Endothelial cell of umbilical vein (primary cell): Measurements from ENCODE around the gene HOXB6. TPM values are rescaled to one million over a fixed set of nuclear protein-coding genes. Genes with fewer than 3 reads are reported as not detected.

Experiments used
- BruUV-seq: library from RNA; stranded (reverse); fragments of 400-500 nt; replicated peaks from 2 replicates; lab custom pipeline; 2021; lab: Mats Ljungman, UMichigan
- CTCF ChIA-PET: fragments of 300-600, 350-600 bp; sonication (Branson Sonifier 250); formaldehyde crosslinking; loops from one replicate; lab custom pipeline; 2021; ENCODE audit warnings: antibody characterized with exemption, inconsistent platforms; lab: Charles Lee
- POLR2A ChIA-PET: fragments of 300-600, 350-600 bp; sonication (Branson Sonifier 250); formaldehyde crosslinking; loops from one replicate; lab custom pipeline; 2021; ENCODE audit warnings: antibody characterized with exemption, inconsistent platforms; lab: Charles Lee
- DNase-seq: peaks from one replicate; pipeline ENCODE4 v3.0.0-alpha.2; 2011; ENCODE audit warnings: low read depth, low spot score
- FAIRE-seq: peaks from 2 replicates; lab custom pipeline; 2011; peaks lifted over from hg19 to GRCh38; lab: Jason Lieb, UNC
- H2AFZ ChIP-seq: 2 replicates; pipeline ENCODE4 v1.6.0; 2012; ENCODE audit warnings: low read depth, low read length, control low read depth, inconsistent platforms
- H3K27ac ChIP-seq: 2 replicates; pipeline ENCODE4 v1.5.1; 2011; ENCODE audit warnings: low read depth, mild to moderate bottlenecking, control low read depth, low read length, moderate library complexity; ENCODE audit not compliant: insufficient read depth
- H3K27me3 ChIP-seq, 2 experiments: 2 replicates each; pipeline versions ENCODE4 v1.6.0 to v1.6.1; 2011; ENCODE audit warnings: low read length in 2 of 2, mixed read lengths in 1 of 2; ENCODE audit not compliant: control insufficient read depth in 2 of 2, insufficient read depth in 2 of 2
- H3K36me3 ChIP-seq, 2 experiments: 2 replicates in 1 of 2; 3 replicates in 1 of 2; pipeline ENCODE4 v1.5.1; 2011; ENCODE audit warnings: low read length in 2 of 2, mild to moderate bottlenecking in 1 of 2, moderate library complexity in 1 of 2; ENCODE audit not compliant: control insufficient read depth in 2 of 2, insufficient read depth in 2 of 2; ENCODE audit errors: extremely low read depth in 1 of 2
- H3K4me1 ChIP-seq: 3 replicates; pipeline ENCODE4 v1.5.1; 2011; ENCODE audit warnings: mild to moderate bottlenecking, low read length; ENCODE audit not compliant: control insufficient read depth, insufficient read depth; ENCODE audit errors: extremely low read depth
- H3K4me2 ChIP-seq: 2 replicates; pipeline ENCODE4 v1.6.1; 2011; ENCODE audit warnings: low read length, control low read depth, mixed read lengths; ENCODE audit not compliant: insufficient read depth
- H3K4me3 ChIP-seq, 3 experiments: fragments of 200-600 bp in 1 of 3; sonication (generic), shearing (Covaris generic) in 1 of 3; replicated peaks in 1 of 3; 2 replicates each; pipeline ENCODE4 v1.5.1; 2011 to 2016; ENCODE audit warnings: control low read depth in 3 of 3, low read length in 3 of 3, mild to moderate bottlenecking in 2 of 3, inconsistent platforms in 1 of 3, low read depth in 1 of 3, moderate library complexity in 1 of 3; ENCODE audit not compliant: insufficient read depth in 1 of 3
- H3K79me2 ChIP-seq: 2 replicates; pipeline ENCODE4 v1.6.0; 2012; ENCODE audit warnings: low read length, inconsistent platforms; ENCODE audit not compliant: control insufficient read depth, insufficient read depth
- H3K9ac ChIP-seq: replicated peaks from 2 replicates; pipeline ENCODE3; 2011; ENCODE audit warnings: low read length, control low read depth; ENCODE audit not compliant: insufficient read depth; ENCODE audit errors: extremely low read depth
- H3K9me1 ChIP-seq: replicated peaks from 3 replicates; pipeline ENCODE4 v1.6.0; 2011; ENCODE audit warnings: mild to moderate bottlenecking, low read length; ENCODE audit not compliant: control insufficient read depth, insufficient read depth; ENCODE audit errors: extremely low read depth
- H3K9me3 ChIP-seq: replicated peaks from 2 replicates; pipeline ENCODE4 v1.5.1; 2012; ENCODE audit warnings: low read length, inconsistent platforms; ENCODE audit not compliant: control insufficient read depth, insufficient read depth
- H4K20me1 ChIP-seq: replicated peaks from 2 replicates; pipeline ENCODE3; 2011; ENCODE audit warnings: mild to moderate bottlenecking, low read length; ENCODE audit not compliant: control insufficient read depth, insufficient read depth; ENCODE audit errors: extremely low read depth
- CTCF ChIP-seq, 2 donors: IDR thresholded peaks; 1 replicate in 1 of 2; 2 replicates in 1 of 2; pipeline ENCODE4 v1.5.1; 2011; ENCODE audit warnings: low read length in 2 of 2, mild to moderate bottlenecking in 2 of 2, moderate library complexity in 2 of 2, control low read depth in 1 of 2, inconsistent platforms in 1 of 2, low read depth in 1 of 2; ENCODE audit not compliant: insufficient read depth in 1 of 2; ENCODE audit errors: extremely low read depth in 1 of 2
- EZH2 ChIP-seq: IDR thresholded peaks from 2 replicates; pipeline ENCODE4 v1.6.1; 2012; ENCODE audit warnings: borderline replicate concordance, low read depth, mild to moderate bottlenecking, moderate library complexity, low read length, inconsistent platforms; ENCODE audit not compliant: severe bottlenecking
- FOS ChIP-seq: IDR thresholded peaks from 2 replicates; pipeline ENCODE4 v1.6.1; 2011; ENCODE audit warnings: mild to moderate bottlenecking, low read length, moderate library complexity, borderline replicate concordance; ENCODE audit not compliant: insufficient read depth
- GATA2 ChIP-seq: IDR thresholded peaks from 2 replicates; pipeline ENCODE4 v1.7.0; 2011; ENCODE audit warnings: low read depth, mild to moderate bottlenecking, moderate library complexity, mixed read lengths, low read length; ENCODE audit not compliant: insufficient read length, insufficient read depth
- JUN ChIP-seq: IDR thresholded peaks from 2 replicates; pipeline ENCODE4 v1.6.1; 2011; ENCODE audit warnings: borderline replicate concordance, low read depth; ENCODE audit not compliant: insufficient read length, insufficient read depth
- MAX ChIP-seq: IDR thresholded peaks from 2 replicates; pipeline ENCODE4 v1.6.1; 2011; ENCODE audit not compliant: insufficient read depth, insufficient read length
- MYC ChIP-seq: IDR thresholded peaks from one replicate; pipeline ENCODE4 v1.6.1; 2011; ENCODE audit warnings: mild to moderate bottlenecking, low read depth, low read length
- POLR2A ChIP-seq: IDR thresholded peaks from 2 replicates; pipeline ENCODE4 v1.6.1; 2012; ENCODE audit warnings: low read depth, mild to moderate bottlenecking, control low read depth, low read length
- POLR2AphosphoS5 ChIP-seq: IDR thresholded peaks from 2 replicates; pipeline ENCODE4 v1.6.1; 2012; ENCODE audit warnings: low read depth, mild to moderate bottlenecking, control low read depth, low read length, moderate library complexity; ENCODE audit not compliant: insufficient read depth
- dilution Hi-C: fragments of 300-500 bp; cut with MboI; formaldehyde crosslinking; loops from one replicate; pipeline ENCODE4 v1.15.0; 2019; ENCODE audit warnings: low sequenced_read_pairs; ENCODE audit not compliant: extremely low pct_ligation_motif_present
- intact Hi-C: fragments of 100-400 bp; cut with micrococcal nuclease; formaldehyde crosslinking; loops from one replicate; pipeline ENCODE4 v1.10.0; 2022
- polyA plus RNA-seq, 4 experiments: library from polyadenylated mRNA; depleted of rRNA in 3 of 4; stranded (reverse) in 3 of 4; unstranded in 1 of 4; fragments of >200 nt; gene quantifications; 2 replicates each; pipeline versions ENCODE4 v1.2.1 to v1.2.3, GENCODE V29; 2011 to 2012; ENCODE audit warnings: missing spikeins in 1 of 4
- total RNA-seq: library from RNA; stranded (reverse); gene quantifications from 2 replicates; pipeline ENCODE4 v1.2.3, GENCODE V29; 2021

HOXB6 gene
- total and polyA plus RNA-seq, 2 donors (not counting 3 experiments of a cell fraction or from before 2014, with no cell fraction given), result 8.8 to 24.0 TPM

GRCh38 chr17:48641541-48642058 lies 36.8 kb upstream of the HOXB6 start:
- Histone ChIP-seq H3K27me3 (peaks cover 83 to 93% of the 10 kb centered on the region in 2 experiments), H3K9ac (no peak overlapping the region), H3K4me1 (no peaks in the 10 kb centered on the region), H3K4me3 (no peak overlapping the region), H3K36me3 (no peaks in the 10 kb centered on the region), H3K79me2 (no peaks in the 10 kb centered on the region), H3K27ac (no peak overlapping the region), H2AFZ (no peak overlapping the region), H3K9me3 (no peaks in the 10 kb centered on the region), H3K4me2 (no peak overlapping the region), H4K20me1 (no peaks in the 10 kb centered on the region), H3K9me1 (no peaks in the 10 kb centered on the region)
- ChIA-PET CTCF (interaction anchor here (1.6 kb wide), 1 partner anchor 9 kb away, joined by 6 read pairs; no protein-coding TSS in a partner anchor), POLR2A (no interaction called here)
- dilution Hi-C loops (no loop called here), intact Hi-C loops (no loop called here)
- DNase-seq (no peak), FAIRE-seq (no peak)
- no peak for TF ChIP-seq JUN
- no peak for TF ChIP-seq GATA2
- no peak for TF ChIP-seq POLR2A
- TF ChIP-seq POLR2AphosphoS5, result no peak
- no peak for TF ChIP-seq CTCF (IDR thresholded peaks at IDR 0.05; ENCODE audit: extremely low read depth in 1 of 2, insufficient read depth in 1 of 2, low read depth in 1 of 2, low read length in 2 of 2)
- no peak for TF ChIP-seq FOS
- no peak for TF ChIP-seq EZH2
- TF ChIP-seq MAX, result no peak
- TF ChIP-seq MYC, result no peak
- BruUV-seq, result no TSS peak
